B cell (primary cell): ENCODE data around the gene KLK4. TPM values are rescaled to one million over a fixed set of nuclear protein-coding genes. Genes with fewer than 3 reads are reported as not detected.

Experiments used
- ATAC-seq: fragments of 200-7000 bp; cut with Tn5 transposase; one replicate; pipeline ENCODE4 v1.10.0; 2021; ENCODE audit warnings: low read depth, mild to moderate bottlenecking, moderate number of reproducible peaks, moderate library complexity
- CTCF ChIA-PET: fragments of 350-600 bp; sonication (Branson Sonifier 250); formaldehyde crosslinking; loops from one replicate; lab custom pipeline; 2021; ENCODE audit warnings: antibody characterized with exemption, inconsistent platforms; lab: Charles Lee
- POLR2A ChIA-PET: fragments of 350-600 bp; sonication (Branson Sonifier 250); formaldehyde crosslinking; loops from one replicate; lab custom pipeline; 2021; ENCODE audit warnings: antibody characterized with exemption; lab: Charles Lee
- DNase-seq: peaks from one replicate; pipeline ENCODE4 v3.0.0; 2013
- H2AFZ ChIP-seq: 2 replicates; pipeline ENCODE4 v1.6.1; 2012; ENCODE audit warnings: mild to moderate bottlenecking, low read depth, low read length; ENCODE audit not compliant: insufficient read depth, poor library complexity, severe bottlenecking
- H3K27ac ChIP-seq, 2 donors: 1 replicate in 1 of 2; 2 replicates in 1 of 2; pipeline ENCODE4 v1.5.1; 2012 to 2013; ENCODE audit warnings: low read length in 2 of 2, mild to moderate bottlenecking in 2 of 2, moderate library complexity in 1 of 2
- H3K27me3 ChIP-seq, 4 experiments: fragments of 200-600 bp in 1 of 4; sonication (generic) in 1 of 4; replicated peaks in 1 of 4; 1 replicate in 2 of 4; 2 replicates in 2 of 4; pipeline versions ENCODE4 v1.6.1 to v1.7.0; 2013 to 2016; ENCODE audit warnings: low read length in 3 of 4, mild to moderate bottlenecking in 2 of 4, mixed read lengths in 1 of 4, moderate library complexity in 1 of 4; ENCODE audit not compliant: insufficient read depth in 4 of 4, control insufficient read depth in 3 of 4; ENCODE audit errors: control extremely low read depth in 1 of 4
- H3K36me3 ChIP-seq, 2 experiments: replicated peaks in 1 of 2; 1 replicate in 1 of 2; 2 replicates in 1 of 2; pipeline versions ENCODE4 v1.6.1 to v1.7.1; 2013; ENCODE audit warnings: low read length in 1 of 2; ENCODE audit not compliant: insufficient read depth in 2 of 2, control insufficient read depth in 1 of 2; ENCODE audit errors: control extremely low read depth in 1 of 2, extremely low read depth in 1 of 2
- H3K4me1 ChIP-seq, 2 donors: fragments of 200-600 bp in 1 of 2; sonication (generic) in 1 of 2; 1 replicate in 1 of 2; 2 replicates in 1 of 2; pipeline versions ENCODE4 v1.5.1 to v1.6.1; 2013 to 2017; ENCODE audit warnings: low read length in 2 of 2; ENCODE audit not compliant: control insufficient read depth in 2 of 2, insufficient read depth in 2 of 2
- H3K4me2 ChIP-seq: replicated peaks from 2 replicates; pipeline ENCODE3; 2012; ENCODE audit warnings: mild to moderate bottlenecking, low read depth, low read length; ENCODE audit not compliant: poor library complexity, severe bottlenecking
- H3K4me3 ChIP-seq, 5 experiments: fragments of 200-600 bp in 1 of 5; sonication (generic) in 1 of 5; 1 replicate in 3 of 5; 2 replicates in 2 of 5; pipeline versions ENCODE4 v1.5.1 to v1.7.0; 2011 to 2016; ENCODE audit warnings: low read length in 4 of 5, mild to moderate bottlenecking in 4 of 5, low read depth in 2 of 5, control low read depth in 1 of 5, moderate library complexity in 1 of 5; ENCODE audit not compliant: insufficient read depth in 1 of 5; ENCODE audit errors: control extremely low read depth in 1 of 5, extremely low read depth in 1 of 5
- H3K79me2 ChIP-seq: fragments of 200-600 bp; sonication (generic); one replicate; pipeline ENCODE4 v1.6.0; 2016; ENCODE audit warnings: low read length; ENCODE audit not compliant: control insufficient read depth, insufficient read depth
- H3K9ac ChIP-seq: fragments of 200-600 bp; sonication (generic); 2 replicates; pipeline ENCODE4 v1.6.1; 2017; ENCODE audit warnings: mild to moderate bottlenecking, low read length, moderate library complexity
- H3K9me3 ChIP-seq, 3 donors: one replicate each; pipeline versions ENCODE4 v1.6.1 to v1.7.1; 2013; ENCODE audit warnings: low read length in 2 of 3; ENCODE audit not compliant: control insufficient read depth in 2 of 3, insufficient read depth in 1 of 3; ENCODE audit errors: control extremely low read depth in 1 of 3
- H4K20me1 ChIP-seq: 2 replicates; pipeline ENCODE4 v1.6.0; 2012; ENCODE audit warnings: mild to moderate bottlenecking, low read length; ENCODE audit not compliant: insufficient read depth, control insufficient read depth, poor library complexity, severe bottlenecking
- H3K27ac Mint-ChIP-seq: one replicate; pipeline ENCODE4 v1.8.0; 2021; ENCODE audit warnings: mixed read lengths
- H3K27me3 Mint-ChIP-seq: one replicate; pipeline ENCODE4 v1.8.0; 2021; ENCODE audit warnings: mixed read lengths
- H3K4me1 Mint-ChIP-seq: one replicate; pipeline ENCODE4 v1.8.0; 2021; ENCODE audit warnings: mixed read lengths
- H3K4me3 Mint-ChIP-seq: one replicate; pipeline ENCODE4 v1.8.0; 2021; ENCODE audit warnings: mixed read lengths
- H3K9me3 Mint-ChIP-seq: one replicate; pipeline ENCODE4 v1.8.0; 2022; ENCODE audit warnings: mixed read lengths; ENCODE audit not compliant: insufficient read depth
- EZH2 ChIP-seq: IDR thresholded peaks from 2 replicates; pipeline ENCODE4 v1.6.1; 2012; ENCODE audit warnings: borderline replicate concordance, low read depth, mild to moderate bottlenecking, moderate library complexity, low read length; ENCODE audit not compliant: insufficient read depth, poor library complexity, severe bottlenecking
- WGBS: methylation state at CpG from one replicate; pipeline ENCODE4 v1.1.5; 2013; ENCODE audit warnings: missing lambda C conversion rate; ENCODE audit not compliant: insufficient coverage; 5-methylcytosine and 5-hydroxymethylcytosine counted together
- intact Hi-C: fragments of 100-400 bp; cut with micrococcal nuclease; formaldehyde crosslinking; loops from one replicate; pipeline ENCODE4 v1.10.0; 2022
- polyA plus RNA-seq: library from polyadenylated mRNA; depleted of rRNA; stranded (reverse); fragments of >200 nt; gene quantifications from 2 replicates; pipeline ENCODE4 v1.2.3, GENCODE V29; 2012
- total RNA-seq, 2 donors: library from RNA; stranded (reverse); fragments of 120-200 nt in 1 of 2; gene quantifications; 1 replicate in 1 of 2; 2 replicates in 1 of 2; pipeline versions ENCODE4 v1.2.3 to v1.2.4, GENCODE V29; 2013 to 2022
- TF ChIP-seq, protein P1 (sequence below): fragments of 200-600 bp; IDR thresholded peaks from one replicate; pipeline ENCODE4 v1.8.0; 2022; ENCODE audit warnings: antibody characterized with exemption, mild to moderate bottlenecking

Gene KLK4
- total and polyA plus RNA-seq, 2 donors (not counting 1 experiment from before 2014, with no cell fraction given) = 0.45 to 0.52 TPM

GRCh38 chr19:50959731-50960500 lies 48.7 kb upstream of the KLK4 start:
- no peak for ATAC-seq
- Histone ChIP-seq H3K27me3 (peaks cover 0 to 2% (median 0%) of the 10 kb centered on the region in 4 experiments), H3K4me3 (no peak overlapping the region), H4K20me1 (no peaks in the 10 kb centered on the region), H3K4me2 (no peak overlapping the region), H3K9me3 (peaks cover 0 to 13% (median 0%) of the 10 kb centered on the region in 3 donors), H3K9ac (no peak overlapping the region), H3K27ac (no peak overlapping the region), H3K4me1 (no peaks in the 10 kb centered on the region), H2AFZ (no peak overlapping the region), H3K79me2 (no peaks in the 10 kb centered on the region), H3K36me3 (no peaks in the 10 kb centered on the region)
- Mint-ChIP-seq H3K4me3 (no peak overlapping the region), H3K27ac (no peak overlapping the region), H3K9me3 (peaks cover 3% of the 10 kb centered on the region), H3K27me3 (peaks cover 28% of the 10 kb centered on the region), H3K4me1 (no peaks in the 10 kb centered on the region)
- POLR2A ChIA-PET = no interaction called here
- 84% methylated on average over 5 of the region's 9 CpGs for WGBS
- DNase-seq = no peak
- intact Hi-C loops = no loop called here
- TF ChIP-seq EZH2 = no peak
- TF ChIP-seq, protein P1, sequence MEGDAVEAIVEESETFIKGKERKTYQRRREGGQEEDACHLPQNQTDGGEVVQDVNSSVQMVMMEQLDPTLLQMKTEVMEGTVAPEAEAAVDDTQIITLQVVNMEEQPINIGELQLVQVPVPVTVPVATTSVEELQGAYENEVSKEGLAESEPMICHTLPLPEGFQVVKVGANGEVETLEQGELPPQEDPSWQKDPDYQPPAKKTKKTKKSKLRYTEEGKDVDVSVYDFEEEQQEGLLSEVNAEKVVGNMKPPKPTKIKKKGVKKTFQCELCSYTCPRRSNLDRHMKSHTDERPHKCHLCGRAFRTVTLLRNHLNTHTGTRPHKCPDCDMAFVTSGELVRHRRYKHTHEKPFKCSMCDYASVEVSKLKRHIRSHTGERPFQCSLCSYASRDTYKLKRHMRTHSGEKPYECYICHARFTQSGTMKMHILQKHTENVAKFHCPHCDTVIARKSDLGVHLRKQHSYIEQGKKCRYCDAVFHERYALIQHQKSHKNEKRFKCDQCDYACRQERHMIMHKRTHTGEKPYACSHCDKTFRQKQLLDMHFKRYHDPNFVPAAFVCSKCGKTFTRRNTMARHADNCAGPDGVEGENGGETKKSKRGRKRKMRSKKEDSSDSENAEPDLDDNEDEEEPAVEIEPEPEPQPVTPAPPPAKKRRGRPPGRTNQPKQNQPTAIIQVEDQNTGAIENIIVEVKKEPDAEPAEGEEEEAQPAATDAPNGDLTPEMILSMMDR = no peak
- CTCF ChIA-PET = no interaction called here

DNA sequence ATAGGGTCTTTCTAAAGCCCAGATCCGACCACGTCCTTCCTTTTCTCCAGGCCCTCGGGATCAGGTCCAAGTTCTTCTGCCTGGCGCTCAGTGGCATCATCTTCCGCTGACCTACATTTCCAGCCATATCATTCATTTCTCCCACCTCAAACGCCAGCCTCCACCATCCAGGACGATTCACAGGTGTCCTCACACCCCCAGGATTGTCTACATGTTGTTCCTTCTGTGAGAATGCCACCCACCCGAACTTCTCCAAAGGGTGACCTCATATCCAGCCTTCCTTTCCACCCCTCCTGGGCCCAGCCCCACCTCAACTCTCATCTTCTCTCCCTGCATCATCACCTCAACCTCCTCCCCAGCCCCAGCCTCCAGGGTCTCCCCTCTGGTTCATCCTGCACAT lies 46.4 kb upstream of the KLK4 start:
- Mint-ChIP-seq H3K27me3 (peaks cover 31% of the 10 kb centered on the region), H3K4me1 (no peaks in the 10 kb centered on the region), H3K27ac (no peak overlapping the region), H3K4me3 (no peak overlapping the region), H3K9me3 (peaks cover 3% of the 10 kb centered on the region)
- Histone ChIP-seq H2AFZ (no peak overlapping the region), H3K36me3 (no peaks in the 10 kb centered on the region), H3K4me3 (no peak overlapping the region), H3K4me2 (no peak overlapping the region), H3K4me1 (no peaks in the 10 kb centered on the region), H4K20me1 (no peaks in the 10 kb centered on the region), H3K9ac (no peak overlapping the region), H3K27ac (no peak overlapping the region), H3K27me3 (peaks cover 0 to 2% (median 0%) of the 10 kb centered on the region in 4 experiments), H3K79me2 (no peaks in the 10 kb centered on the region), H3K9me3 (peaks cover 0 to 7% (median 0%) of the 10 kb centered on the region in 3 donors)
- intact Hi-C loops = no loop called here
- ATAC-seq (no peak), DNase-seq (no peak)
- ChIA-PET POLR2A (no interaction called here), CTCF (no interaction called here)
- WGBS = 65% methylated on average over 8 of the region's 8 CpGs
- TF ChIP-seq, protein P1 = no peak
- no peak for TF ChIP-seq EZH2
